WTC11 (cell line): ENCODE measurements around the gene AP1S2. TPM values are rescaled to one million over a fixed set of nuclear protein-coding genes. Genes with fewer than 3 reads are reported as not detected.

Source experiments
- ATAC-seq: fragments of 200-7000 bp; cut with Tn5 transposase; 2 replicates; pipeline ENCODE4 v1.10.0; 2021; ENCODE audit warnings: mild to moderate bottlenecking, moderate library complexity
- CTCF ChIA-PET: fragments of 300-600 bp; sonication (Branson Sonifier 250); formaldehyde crosslinking; loops from one replicate; lab custom pipeline; 2021; ENCODE audit warnings: antibody characterized with exemption; lab: Charles Lee
- POLR2A ChIA-PET: fragments of 350-600 bp; sonication (Branson Sonifier 250); formaldehyde crosslinking; loops from one replicate; lab custom pipeline; 2021; ENCODE audit warnings: antibody characterized with exemption; lab: Charles Lee
- DNase-seq: peaks from one replicate; pipeline ENCODE4 v3.0.0; 2021; ENCODE audit warnings: low spot score
- H3K27ac Mint-ChIP-seq: 2 replicates; pipeline ENCODE4 v1.8.0; 2021; ENCODE audit warnings: mixed read lengths
- H3K27me3 Mint-ChIP-seq: 2 replicates; pipeline ENCODE4 v1.8.0; 2021; ENCODE audit warnings: low read depth, mild to moderate bottlenecking, moderate library complexity, mixed read lengths
- H3K36me3 Mint-ChIP-seq: 2 replicates; pipeline ENCODE4 v1.8.0; 2021; ENCODE audit warnings: mixed read lengths
- H3K4me1 Mint-ChIP-seq: 2 replicates; pipeline ENCODE4 v1.8.0; 2022; ENCODE audit warnings: mixed read lengths
- H3K4me3 Mint-ChIP-seq: 2 replicates; pipeline ENCODE4 v1.8.0; 2021; ENCODE audit warnings: mild to moderate bottlenecking, moderate library complexity, mixed read lengths
- H3K9me3 Mint-ChIP-seq: 2 replicates; pipeline ENCODE4 v1.8.0; 2021; ENCODE audit warnings: mixed read lengths
- EMX1 ChIP-seq: fragments of 250-450 bp; sonication (Bioruptor Pico); IDR thresholded peaks from 2 replicates; pipeline ENCODE4 v1.8.0; 2021; ENCODE audit warnings: mild to moderate bottlenecking
- IRF2 ChIP-seq: sonication (generic); formaldehyde crosslinking; IDR thresholded peaks from 2 replicates; pipeline ENCODE4 v1.8.0; 2022; ENCODE audit warnings: low read depth, missing genetic modification reagents, borderline replicate concordance
- JAZF1 ChIP-seq: fragments of 250-450 bp; sonication (Bioruptor Pico); IDR thresholded peaks from 2 replicates; pipeline ENCODE4 v1.9.0; 2021; ENCODE audit warnings: moderate library complexity, mild to moderate bottlenecking, inconsistent platforms
- NFE2L1 ChIP-seq: sonication (generic); formaldehyde crosslinking; IDR thresholded peaks from 2 replicates; pipeline ENCODE4 v1.8.1; 2023; ENCODE audit warnings: missing genetic modification reagents
- NR2C2 ChIP-seq: sonication (generic); formaldehyde crosslinking; IDR thresholded peaks from 2 replicates; pipeline ENCODE4 v1.8.0; 2022; ENCODE audit warnings: mild to moderate bottlenecking, missing genetic modification reagents
- PRRX2 ChIP-seq: fragments of 250-450 bp; sonication (Bioruptor Pico); IDR thresholded peaks from 2 replicates; pipeline ENCODE4 v1.8.0; 2021; ENCODE audit warnings: mild to moderate bottlenecking
- TCF7 ChIP-seq: sonication (generic); formaldehyde crosslinking; IDR thresholded peaks from 2 replicates; pipeline ENCODE4 v1.8.0; 2022; ENCODE audit warnings: mild to moderate bottlenecking, low read depth, missing genetic modification reagents, moderate library complexity
- TP53 ChIP-seq: sonication (generic); formaldehyde crosslinking; IDR thresholded peaks from 2 replicates; pipeline ENCODE4 v1.8.1; 2023; ENCODE audit warnings: mild to moderate bottlenecking, missing genetic modification reagents
- ZNF263 ChIP-seq: sonication (generic); formaldehyde crosslinking; IDR thresholded peaks from 2 replicates; pipeline ENCODE4 v1.8.1; 2022; ENCODE audit warnings: low read depth, mild to moderate bottlenecking, moderate library complexity, missing genetic modification reagents
- ZNF317 ChIP-seq: sonication (generic); formaldehyde crosslinking; IDR thresholded peaks from 2 replicates; pipeline ENCODE4 v1.8.1; 2023; ENCODE audit warnings: low read depth, mild to moderate bottlenecking, moderate library complexity, missing genetic modification reagents, borderline replicate concordance
- ZNF423 ChIP-seq: fragments of 250-450 bp; sonication (Bioruptor Pico); IDR thresholded peaks from 2 replicates; pipeline ENCODE4 v2.1.2; 2022; ENCODE audit warnings: mild to moderate bottlenecking, moderate library complexity
- total RNA-seq: library from RNA; stranded (reverse); gene quantifications from 3 replicates; pipeline ENCODE4 v1.2.3, GENCODE V29; 2021
- TF ChIP-seq, protein P1 (sequence below): sonication (generic); formaldehyde crosslinking; IDR thresholded peaks from 2 replicates; pipeline ENCODE4 v1.8.0; 2022; ENCODE audit warnings: mild to moderate bottlenecking, missing genetic modification reagents
- TF ChIP-seq, protein P2 (sequence below): sonication (generic); formaldehyde crosslinking; IDR thresholded peaks from 2 replicates; pipeline ENCODE4 v1.8.1; 2023; ENCODE audit warnings: mild to moderate bottlenecking, missing genetic modification reagents
- TF ChIP-seq, protein P3 (sequence below): sonication (generic); formaldehyde crosslinking; IDR thresholded peaks from 2 replicates; pipeline ENCODE4 v1.8.1; 2022; ENCODE audit warnings: mild to moderate bottlenecking, missing genetic modification reagents, moderate library complexity, borderline replicate concordance
- TF ChIP-seq, protein P4 (sequence below): sonication (generic); formaldehyde crosslinking; IDR thresholded peaks from 2 replicates; pipeline ENCODE4 v1.8.1; 2022; ENCODE audit warnings: mild to moderate bottlenecking, moderate library complexity, missing genetic modification reagents
- TF ChIP-seq, protein P5 (sequence below): fragments of 250-450 bp; sonication (Bioruptor Pico); IDR thresholded peaks from 2 replicates; pipeline ENCODE4 v1.9.0; 2021; ENCODE audit warnings: mild to moderate bottlenecking
- TF ChIP-seq, protein P6 (sequence below): sonication (generic); formaldehyde crosslinking; IDR thresholded peaks from 2 replicates; pipeline ENCODE4 v1.8.1; 2023; ENCODE audit warnings: mild to moderate bottlenecking, moderate library complexity, missing genetic modification reagents
- TF ChIP-seq, protein P7 (sequence below): sonication (generic); formaldehyde crosslinking; IDR thresholded peaks from 2 replicates; pipeline ENCODE4 v1.8.0; 2022; ENCODE audit warnings: mild to moderate bottlenecking, missing genetic modification reagents
- TF ChIP-seq, protein P8 (sequence below): fragments of 250-450 bp; sonication (Bioruptor Pico); IDR thresholded peaks from 2 replicates; pipeline ENCODE4 v1.9.0; 2021; ENCODE audit warnings: moderate library complexity, mild to moderate bottlenecking, inconsistent platforms, borderline replicate concordance
- TF ChIP-seq, protein P9 (sequence below): sonication (generic); formaldehyde crosslinking; IDR thresholded peaks from 2 replicates; pipeline ENCODE4 v1.8.1; 2023; ENCODE audit warnings: mild to moderate bottlenecking, missing genetic modification reagents, borderline replicate concordance

AP1S2 gene
- total RNA-seq, 1 experiment from 2014 or later: 164 TPM

DNA sequence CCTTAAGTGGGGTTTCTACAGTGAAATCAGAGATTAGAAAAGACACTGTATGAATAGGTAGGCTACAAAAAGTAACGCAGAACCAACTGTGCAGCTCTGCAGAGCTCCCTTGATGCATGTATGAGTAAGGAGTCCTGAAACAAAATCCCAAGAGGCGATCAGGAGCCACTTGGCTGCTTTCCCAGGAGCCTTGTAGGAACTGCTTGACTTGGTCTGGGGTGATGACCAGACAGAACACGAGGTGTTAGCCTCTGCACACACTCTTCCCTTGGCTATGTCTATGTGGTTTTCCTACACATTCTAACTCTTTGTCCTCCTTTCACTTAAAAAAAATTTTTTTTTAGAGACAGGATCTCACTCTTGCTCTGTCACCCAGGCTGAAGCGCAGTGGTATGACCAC lies 22.8 kb upstream of the AP1S2 start (continued):
- TF ChIP-seq, protein P1, sequence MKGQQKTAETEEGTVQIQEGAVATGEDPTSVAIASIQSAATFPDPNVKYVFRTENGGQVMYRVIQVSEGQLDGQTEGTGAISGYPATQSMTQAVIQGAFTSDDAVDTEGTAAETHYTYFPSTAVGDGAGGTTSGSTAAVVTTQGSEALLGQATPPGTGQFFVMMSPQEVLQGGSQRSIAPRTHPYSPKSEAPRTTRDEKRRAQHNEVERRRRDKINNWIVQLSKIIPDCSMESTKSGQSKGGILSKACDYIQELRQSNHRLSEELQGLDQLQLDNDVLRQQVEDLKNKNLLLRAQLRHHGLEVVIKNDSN (CRISPR knock-in tag): no peak

DNA sequence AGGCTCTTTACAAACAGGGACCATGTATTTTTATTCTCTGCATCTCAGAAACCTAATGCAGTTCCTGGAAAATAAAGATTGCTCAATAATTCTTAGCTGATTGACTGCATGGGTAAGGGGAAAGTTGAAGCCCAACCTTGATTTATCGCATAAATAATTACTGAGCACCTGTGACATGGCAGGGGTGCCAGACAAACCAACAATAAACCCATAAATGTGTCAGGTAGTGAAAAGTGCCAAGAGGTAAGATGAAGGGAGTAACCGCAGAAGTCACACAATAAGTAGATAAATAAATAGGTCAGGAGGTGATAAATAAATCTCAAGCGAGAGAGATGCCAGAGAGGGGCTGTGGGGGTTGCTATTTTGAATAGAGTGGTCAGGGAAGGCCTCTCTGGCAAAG lies 20.1 kb upstream of the AP1S2 start:
- ATAC-seq (no peak), DNase-seq (no peak)
- TF ChIP-seq, protein P2, sequence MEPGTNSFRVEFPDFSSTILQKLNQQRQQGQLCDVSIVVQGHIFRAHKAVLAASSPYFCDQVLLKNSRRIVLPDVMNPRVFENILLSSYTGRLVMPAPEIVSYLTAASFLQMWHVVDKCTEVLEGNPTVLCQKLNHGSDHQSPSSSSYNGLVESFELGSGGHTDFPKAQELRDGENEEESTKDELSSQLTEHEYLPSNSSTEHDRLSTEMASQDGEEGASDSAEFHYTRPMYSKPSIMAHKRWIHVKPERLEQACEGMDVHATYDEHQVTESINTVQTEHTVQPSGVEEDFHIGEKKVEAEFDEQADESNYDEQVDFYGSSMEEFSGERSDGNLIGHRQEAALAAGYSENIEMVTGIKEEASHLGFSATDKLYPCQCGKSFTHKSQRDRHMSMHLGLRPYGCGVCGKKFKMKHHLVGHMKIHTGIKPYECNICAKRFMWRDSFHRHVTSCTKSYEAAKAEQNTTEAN (CRISPR knock-in tag): no peak
- no peak for TF ChIP-seq NR2C2 (CRISPR knock-in tag)
- no peak for TF ChIP-seq IRF2 (CRISPR knock-in tag)
- no peak for TF ChIP-seq TCF7 (CRISPR knock-in tag)
- TF ChIP-seq, protein P3, sequence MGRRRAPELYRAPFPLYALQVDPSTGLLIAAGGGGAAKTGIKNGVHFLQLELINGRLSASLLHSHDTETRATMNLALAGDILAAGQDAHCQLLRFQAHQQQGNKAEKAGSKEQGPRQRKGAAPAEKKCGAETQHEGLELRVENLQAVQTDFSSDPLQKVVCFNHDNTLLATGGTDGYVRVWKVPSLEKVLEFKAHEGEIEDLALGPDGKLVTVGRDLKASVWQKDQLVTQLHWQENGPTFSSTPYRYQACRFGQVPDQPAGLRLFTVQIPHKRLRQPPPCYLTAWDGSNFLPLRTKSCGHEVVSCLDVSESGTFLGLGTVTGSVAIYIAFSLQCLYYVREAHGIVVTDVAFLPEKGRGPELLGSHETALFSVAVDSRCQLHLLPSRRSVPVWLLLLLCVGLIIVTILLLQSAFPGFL (CRISPR knock-in tag): no peak
- no peak for TF ChIP-seq ZNF263 (CRISPR knock-in tag)
- TF ChIP-seq NFE2L1 (CRISPR knock-in tag): no peak
- TF ChIP-seq, all 79 proteins: peak for 0
- Mint-ChIP-seq H3K36me3 (peaks cover 5% of the 10 kb centered on the region), H3K9me3 (peaks cover 7% of the 10 kb centered on the region), H3K27me3 (no peaks in the 10 kb centered on the region; the same call in 1 of the 2 replicates), H3K27ac (no peak overlapping the region), H3K4me1 (peaks cover 3% of the 10 kb centered on the region; the same call in 1 of the 2 replicates), H3K4me3 (no peak overlapping the region)
- ChIA-PET CTCF (no interaction called here), POLR2A (no interaction called here)

DNA sequence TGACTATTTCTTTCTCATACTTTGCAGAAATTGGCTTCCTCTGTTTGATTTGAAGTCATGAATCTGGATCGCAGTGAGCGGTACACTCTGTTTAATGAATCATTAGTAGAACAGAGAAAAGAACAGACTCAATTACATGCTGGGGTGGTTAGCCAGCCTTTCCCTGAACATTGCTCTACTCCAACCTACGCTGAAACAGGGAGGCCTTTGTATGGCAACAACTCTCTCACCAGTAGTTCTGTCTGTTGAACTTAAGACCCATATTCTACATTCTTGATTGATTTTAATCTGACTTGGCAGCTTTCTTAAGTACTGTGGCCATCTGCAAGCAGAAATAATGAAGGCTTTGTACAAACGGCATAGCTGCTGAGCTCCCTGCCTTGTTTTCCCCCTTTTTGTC lies 19.0 kb upstream of the AP1S2 start:
- no peak for DNase-seq
- H3K4me1 Mint-ChIP-seq: peaks cover 7% of the 10 kb centered on the region; the same call in 1 of the 2 replicates
- no peak for ATAC-seq
- peaks cover 2% of the 10 kb centered on the region for H3K36me3 Mint-ChIP-seq
- no peak overlapping the region for H3K27ac Mint-ChIP-seq
- TF ChIP-seq, protein P4, sequence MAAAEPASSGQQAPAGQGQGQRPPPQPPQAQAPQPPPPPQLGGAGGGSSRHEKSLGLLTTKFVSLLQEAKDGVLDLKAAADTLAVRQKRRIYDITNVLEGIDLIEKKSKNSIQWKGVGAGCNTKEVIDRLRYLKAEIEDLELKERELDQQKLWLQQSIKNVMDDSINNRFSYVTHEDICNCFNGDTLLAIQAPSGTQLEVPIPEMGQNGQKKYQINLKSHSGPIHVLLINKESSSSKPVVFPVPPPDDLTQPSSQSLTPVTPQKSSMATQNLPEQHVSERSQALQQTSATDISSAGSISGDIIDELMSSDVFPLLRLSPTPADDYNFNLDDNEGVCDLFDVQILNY (CRISPR knock-in tag): no peak
- TF ChIP-seq NR2C2 (CRISPR knock-in tag) (no peak), TP53 (CRISPR knock-in tag) (no peak), PRRX2 (no peak), ZNF423 (CRISPR knock-in tag) (no peak), ZNF317 (CRISPR knock-in tag) (no peak), EMX1 (no peak), JAZF1 (CRISPR knock-in tag) (no peak)
- TF ChIP-seq, protein P5, sequence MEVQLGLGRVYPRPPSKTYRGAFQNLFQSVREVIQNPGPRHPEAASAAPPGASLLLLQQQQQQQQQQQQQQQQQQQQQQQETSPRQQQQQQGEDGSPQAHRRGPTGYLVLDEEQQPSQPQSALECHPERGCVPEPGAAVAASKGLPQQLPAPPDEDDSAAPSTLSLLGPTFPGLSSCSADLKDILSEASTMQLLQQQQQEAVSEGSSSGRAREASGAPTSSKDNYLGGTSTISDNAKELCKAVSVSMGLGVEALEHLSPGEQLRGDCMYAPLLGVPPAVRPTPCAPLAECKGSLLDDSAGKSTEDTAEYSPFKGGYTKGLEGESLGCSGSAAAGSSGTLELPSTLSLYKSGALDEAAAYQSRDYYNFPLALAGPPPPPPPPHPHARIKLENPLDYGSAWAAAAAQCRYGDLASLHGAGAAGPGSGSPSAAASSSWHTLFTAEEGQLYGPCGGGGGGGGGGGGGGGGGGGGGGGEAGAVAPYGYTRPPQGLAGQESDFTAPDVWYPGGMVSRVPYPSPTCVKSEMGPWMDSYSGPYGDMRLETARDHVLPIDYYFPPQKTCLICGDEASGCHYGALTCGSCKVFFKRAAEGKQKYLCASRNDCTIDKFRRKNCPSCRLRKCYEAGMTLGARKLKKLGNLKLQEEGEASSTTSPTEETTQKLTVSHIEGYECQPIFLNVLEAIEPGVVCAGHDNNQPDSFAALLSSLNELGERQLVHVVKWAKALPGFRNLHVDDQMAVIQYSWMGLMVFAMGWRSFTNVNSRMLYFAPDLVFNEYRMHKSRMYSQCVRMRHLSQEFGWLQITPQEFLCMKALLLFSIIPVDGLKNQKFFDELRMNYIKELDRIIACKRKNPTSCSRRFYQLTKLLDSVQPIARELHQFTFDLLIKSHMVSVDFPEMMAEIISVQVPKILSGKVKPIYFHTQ (CRISPR knock-in tag): no peak
- TF ChIP-seq, protein P6, sequence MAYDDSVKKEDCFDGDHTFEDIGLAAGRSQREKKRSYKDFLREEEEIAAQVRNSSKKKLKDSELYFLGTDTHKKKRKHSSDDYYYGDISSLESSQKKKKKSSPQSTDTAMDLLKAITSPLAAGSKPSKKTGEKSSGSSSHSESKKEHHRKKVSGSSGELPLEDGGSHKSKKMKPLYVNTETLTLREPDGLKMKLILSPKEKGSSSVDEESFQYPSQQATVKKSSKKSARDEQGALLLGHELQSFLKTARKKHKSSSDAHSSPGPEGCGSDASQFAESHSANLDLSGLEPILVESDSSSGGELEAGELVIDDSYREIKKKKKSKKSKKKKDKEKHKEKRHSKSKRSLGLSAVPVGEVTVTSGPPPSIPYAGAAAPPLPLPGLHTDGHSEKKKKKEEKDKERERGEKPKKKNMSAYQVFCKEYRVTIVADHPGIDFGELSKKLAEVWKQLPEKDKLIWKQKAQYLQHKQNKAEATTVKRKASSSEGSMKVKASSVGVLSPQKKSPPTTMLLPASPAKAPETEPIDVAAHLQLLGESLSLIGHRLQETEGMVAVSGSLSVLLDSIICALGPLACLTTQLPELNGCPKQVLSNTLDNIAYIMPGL (CRISPR knock-in tag): no peak
- TF ChIP-seq, protein P7, sequence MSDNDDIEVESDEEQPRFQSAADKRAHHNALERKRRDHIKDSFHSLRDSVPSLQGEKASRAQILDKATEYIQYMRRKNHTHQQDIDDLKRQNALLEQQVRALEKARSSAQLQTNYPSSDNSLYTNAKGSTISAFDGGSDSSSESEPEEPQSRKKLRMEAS (CRISPR knock-in tag): no peak
- TF ChIP-seq, protein P8, sequence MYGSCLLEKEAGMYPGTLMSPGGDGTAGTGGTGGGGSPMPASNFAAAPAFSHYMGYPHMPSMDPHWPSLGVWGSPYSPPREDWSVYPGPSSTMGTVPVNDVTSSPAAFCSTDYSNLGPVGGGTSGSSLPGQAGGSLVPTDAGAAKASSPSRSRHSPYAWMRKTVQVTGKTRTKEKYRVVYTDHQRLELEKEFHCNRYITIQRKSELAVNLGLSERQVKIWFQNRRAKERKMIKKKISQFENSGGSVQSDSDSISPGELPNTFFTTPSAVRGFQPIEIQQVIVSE: no peak
- TF ChIP-seq, protein P9, sequence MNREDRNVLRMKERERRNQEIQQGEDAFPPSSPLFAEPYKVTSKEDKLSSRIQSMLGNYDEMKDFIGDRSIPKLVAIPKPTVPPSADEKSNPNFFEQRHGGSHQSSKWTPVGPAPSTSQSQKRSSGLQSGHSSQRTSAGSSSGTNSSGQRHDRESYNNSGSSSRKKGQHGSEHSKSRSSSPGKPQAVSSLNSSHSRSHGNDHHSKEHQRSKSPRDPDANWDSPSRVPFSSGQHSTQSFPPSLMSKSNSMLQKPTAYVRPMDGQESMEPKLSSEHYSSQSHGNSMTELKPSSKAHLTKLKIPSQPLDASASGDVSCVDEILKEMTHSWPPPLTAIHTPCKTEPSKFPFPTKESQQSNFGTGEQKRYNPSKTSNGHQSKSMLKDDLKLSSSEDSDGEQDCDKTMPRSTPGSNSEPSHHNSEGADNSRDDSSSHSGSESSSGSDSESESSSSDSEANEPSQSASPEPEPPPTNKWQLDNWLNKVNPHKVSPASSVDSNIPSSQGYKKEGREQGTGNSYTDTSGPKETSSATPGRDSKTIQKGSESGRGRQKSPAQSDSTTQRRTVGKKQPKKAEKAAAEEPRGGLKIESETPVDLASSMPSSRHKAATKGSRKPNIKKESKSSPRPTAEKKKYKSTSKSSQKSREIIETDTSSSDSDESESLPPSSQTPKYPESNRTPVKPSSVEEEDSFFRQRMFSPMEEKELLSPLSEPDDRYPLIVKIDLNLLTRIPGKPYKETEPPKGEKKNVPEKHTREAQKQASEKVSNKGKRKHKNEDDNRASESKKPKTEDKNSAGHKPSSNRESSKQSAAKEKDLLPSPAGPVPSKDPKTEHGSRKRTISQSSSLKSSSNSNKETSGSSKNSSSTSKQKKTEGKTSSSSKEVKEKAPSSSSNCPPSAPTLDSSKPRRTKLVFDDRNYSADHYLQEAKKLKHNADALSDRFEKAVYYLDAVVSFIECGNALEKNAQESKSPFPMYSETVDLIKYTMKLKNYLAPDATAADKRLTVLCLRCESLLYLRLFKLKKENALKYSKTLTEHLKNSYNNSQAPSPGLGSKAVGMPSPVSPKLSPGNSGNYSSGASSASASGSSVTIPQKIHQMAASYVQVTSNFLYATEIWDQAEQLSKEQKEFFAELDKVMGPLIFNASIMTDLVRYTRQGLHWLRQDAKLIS (CRISPR knock-in tag): no peak
- no peak overlapping the region for H3K4me3 Mint-ChIP-seq
- POLR2A ChIA-PET: no interaction called here
- CTCF ChIA-PET: no interaction called here
- no peaks in the 10 kb centered on the region for H3K27me3 Mint-ChIP-seq
- peaks cover 2% of the 10 kb centered on the region for H3K9me3 Mint-ChIP-seq
